ENCODE measurements around the gene SIGLEC11. TPM values are rescaled to one million over a fixed set of nuclear protein-coding genes. Genes with fewer than 3 reads are reported as not detected.

Gene SIGLEC11
- total and polyA plus RNA-seq, 4 donors, result 0.82 to 3.1 (median 1.6) TPM

DNA sequence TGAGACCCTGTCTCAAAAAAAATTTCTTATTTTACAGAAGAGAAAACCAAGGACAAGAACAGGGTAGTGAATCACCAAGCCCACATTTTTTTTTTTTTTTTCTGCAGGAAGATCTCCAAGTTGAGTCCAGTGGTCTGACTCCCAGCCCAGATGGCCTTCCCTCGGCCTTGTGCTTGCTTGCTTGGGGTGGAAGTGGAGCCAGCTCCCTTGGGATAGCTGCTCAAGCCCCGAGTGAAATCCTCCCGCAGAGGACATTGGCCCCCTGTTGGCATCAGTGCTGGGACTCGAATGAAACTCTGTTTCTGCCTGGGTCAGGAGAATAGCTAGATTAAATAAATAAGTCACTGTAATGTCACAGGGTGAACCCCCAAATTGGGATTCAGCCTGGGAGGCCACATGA, 22.3 kb downstream of the SIGLEC11 start:
- Histone ChIP-seq H3K4me1 (ENCODE audit: control insufficient read depth in 1 of 2, insufficient read depth in 2 of 2, low read length in 2 of 2) (no peaks in the 10 kb centered on the region), H3K27ac (ENCODE audit: low read depth in 1 of 2, low read length in 2 of 2) (no peak overlapping the region), H3K36me3 (ENCODE audit: control insufficient read depth in 1 of 2, insufficient read depth in 2 of 2, low read length in 1 of 2) (no peaks in the 10 kb centered on the region), H3K27me3 (ENCODE audit: control insufficient read depth in 1 of 2, insufficient read depth in 2 of 2, low read length in 1 of 2) (no peaks in the 10 kb centered on the region), H3K4me3 (ENCODE audit: low read length in 2 of 2) (no peak overlapping the region), H3K9me3 (ENCODE audit: control insufficient read depth, low read length) (no peaks in the 10 kb centered on the region)
- intact Hi-C loops (cut with DNase I), result loop anchor here (5.0 to 10.0 kb wide), 2 partner anchors 44 to 196 kb away; no protein-coding TSS in a partner anchor
- DNase-seq, result peak; percentile 16 to 30
- ATAC-seq (ENCODE audit: low FRiP score), result no peak
- WGBS, 2 donors, result 40 to 60% methylated on average over 4 of the region's 4 CpGs

DNA sequence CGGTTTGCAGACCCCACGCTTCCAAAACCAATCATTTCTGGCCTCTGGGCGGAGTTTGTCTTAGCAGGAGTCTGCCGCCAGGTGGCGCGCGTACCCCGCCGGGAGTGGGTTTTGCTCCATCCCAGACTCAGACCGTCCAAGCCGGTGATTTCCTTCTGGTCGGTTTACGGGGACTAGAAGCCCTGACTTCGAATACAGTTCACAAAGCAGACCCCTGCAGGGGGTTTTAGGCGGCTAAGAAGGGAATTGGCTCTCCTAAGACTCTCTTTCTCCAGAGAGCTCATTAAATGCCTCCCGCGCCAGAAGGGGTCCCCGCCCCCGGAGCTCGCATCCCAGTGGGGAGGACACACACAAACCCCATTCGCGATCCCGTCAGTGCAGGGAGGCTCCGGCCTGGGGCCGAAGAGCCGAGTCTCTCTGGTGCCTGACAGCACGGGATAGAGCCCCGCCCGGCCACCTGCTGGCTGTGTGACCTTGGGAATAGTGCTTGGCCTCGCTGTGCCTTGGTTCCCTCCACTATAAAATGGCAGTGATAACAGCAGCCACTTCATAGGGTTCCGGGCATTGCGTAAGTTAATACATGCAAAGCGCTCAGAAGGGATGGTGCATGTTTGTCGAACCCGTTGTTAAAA, 23.1 kb downstream of the SIGLEC11 start:
- ATAC-seq (ENCODE audit: low FRiP score) (peak; percentile 90), DNase-seq (peak; percentile 82 to 95)
- Histone ChIP-seq H3K36me3 (ENCODE audit: control insufficient read depth in 1 of 2, insufficient read depth in 2 of 2, low read length in 1 of 2) (no peaks in the 10 kb centered on the region), H3K9me3 (ENCODE audit: control insufficient read depth, low read length) (no peaks in the 10 kb centered on the region), H3K27ac (ENCODE audit: low read depth in 1 of 2, low read length in 2 of 2) (no peak overlapping the region), H3K27me3 (ENCODE audit: control insufficient read depth in 1 of 2, insufficient read depth in 2 of 2, low read length in 1 of 2) (no peaks in the 10 kb centered on the region), H3K4me3 (ENCODE audit: low read length in 2 of 2) (no peak overlapping the region), H3K4me1 (ENCODE audit: control insufficient read depth in 1 of 2, insufficient read depth in 2 of 2, low read length in 2 of 2) (no peaks in the 10 kb centered on the region)
- intact Hi-C loops (cut with DNase I), result loop anchor here (1.0 to 10.0 kb wide), 3 partner anchors 44 to 197 kb away; no protein-coding TSS in a partner anchor
- WGBS, 2 donors, result 16 to 18% methylated on average over 35 of the region's 35 CpGs

DNA sequence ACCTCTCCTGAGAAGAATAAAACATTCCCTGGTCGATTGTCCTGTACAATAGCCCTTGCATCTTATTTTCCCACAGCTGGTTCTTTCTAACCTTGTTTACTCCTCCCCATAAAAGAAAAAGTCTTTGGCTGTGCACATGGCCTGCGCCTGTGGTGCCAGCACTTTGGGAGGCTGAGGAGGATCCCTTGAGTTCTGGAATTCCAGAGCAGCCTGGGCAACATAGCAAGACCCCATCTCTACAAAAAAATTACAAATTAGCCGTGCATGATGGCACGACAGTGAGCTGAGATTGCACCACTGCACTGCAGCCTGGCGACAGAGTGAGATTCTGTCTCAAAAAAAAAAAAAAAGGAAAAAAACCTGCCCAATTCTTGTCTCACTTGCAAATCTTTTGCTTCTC, 24.4 kb downstream of the SIGLEC11 start:
- Histone ChIP-seq H3K36me3 (ENCODE audit: control insufficient read depth in 1 of 2, insufficient read depth in 2 of 2, low read length in 1 of 2) (no peaks in the 10 kb centered on the region), H3K9me3 (ENCODE audit: control insufficient read depth, low read length) (no peaks in the 10 kb centered on the region), H3K27ac (ENCODE audit: low read depth in 1 of 2, low read length in 2 of 2) (no peak overlapping the region), H3K4me3 (ENCODE audit: low read length in 2 of 2) (no peak overlapping the region), H3K4me1 (ENCODE audit: control insufficient read depth in 1 of 2, insufficient read depth in 2 of 2, low read length in 2 of 2) (no peaks in the 10 kb centered on the region), H3K27me3 (ENCODE audit: control insufficient read depth in 1 of 2, insufficient read depth in 2 of 2, low read length in 1 of 2) (no peaks in the 10 kb centered on the region)
- ATAC-seq (ENCODE audit: low FRiP score) (no peak), DNase-seq (peak; percentile 4 to 14)
- intact Hi-C loops (cut with DNase I), result loop anchor here (5.0 to 10.0 kb wide), 2 partner anchors 46 to 198 kb away; no protein-coding TSS in a partner anchor
- WGBS, 2 donors, result 65 to 67% methylated on average over 5 of the region's 5 CpGs

DNA sequence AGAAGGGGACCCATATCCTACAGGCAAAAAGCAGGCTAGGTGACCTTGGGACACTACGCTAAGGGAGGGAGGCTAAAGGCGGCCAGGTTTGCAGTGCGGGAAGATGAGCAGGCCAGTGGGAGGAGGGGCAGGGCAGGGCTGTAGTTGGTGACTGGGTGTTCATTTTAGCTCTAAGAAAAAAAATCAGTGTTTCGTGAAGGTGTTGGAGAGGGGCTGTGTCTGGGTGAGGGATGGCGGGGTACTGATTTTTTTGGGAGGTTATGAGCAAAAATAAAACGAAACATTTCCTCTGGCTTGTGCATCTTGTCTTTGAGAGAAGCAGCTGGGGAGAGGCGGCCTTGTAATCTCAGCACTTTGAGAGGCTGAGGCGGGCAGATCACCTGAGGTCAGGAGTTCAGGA, 27.3 kb downstream of the SIGLEC11 start:
- Histone ChIP-seq H3K4me1 (ENCODE audit: control insufficient read depth in 1 of 2, insufficient read depth in 2 of 2, low read length in 2 of 2) (no peaks in the 10 kb centered on the region), H3K27me3 (ENCODE audit: control insufficient read depth in 1 of 2, insufficient read depth in 2 of 2, low read length in 1 of 2) (no peaks in the 10 kb centered on the region), H3K27ac (ENCODE audit: low read depth in 1 of 2, low read length in 2 of 2) (no peak overlapping the region), H3K9me3 (ENCODE audit: control insufficient read depth, low read length) (no peaks in the 10 kb centered on the region), H3K4me3 (ENCODE audit: low read length in 2 of 2) (no peak overlapping the region), H3K36me3 (ENCODE audit: control insufficient read depth in 1 of 2, insufficient read depth in 2 of 2, low read length in 1 of 2) (no peaks in the 10 kb centered on the region)
- 82 to 90% methylated on average over 8 of the region's 8 CpGs for WGBS, 2 donors
- no peak for ATAC-seq (ENCODE audit: low FRiP score)
- intact Hi-C loops (cut with DNase I), result loop anchor here in 1 of 2 donors (10.0 kb wide), 1 partner anchor 201 kb away; no protein-coding TSS in a partner anchor
- DNase-seq, result peak; percentile 26 to 38

DNA sequence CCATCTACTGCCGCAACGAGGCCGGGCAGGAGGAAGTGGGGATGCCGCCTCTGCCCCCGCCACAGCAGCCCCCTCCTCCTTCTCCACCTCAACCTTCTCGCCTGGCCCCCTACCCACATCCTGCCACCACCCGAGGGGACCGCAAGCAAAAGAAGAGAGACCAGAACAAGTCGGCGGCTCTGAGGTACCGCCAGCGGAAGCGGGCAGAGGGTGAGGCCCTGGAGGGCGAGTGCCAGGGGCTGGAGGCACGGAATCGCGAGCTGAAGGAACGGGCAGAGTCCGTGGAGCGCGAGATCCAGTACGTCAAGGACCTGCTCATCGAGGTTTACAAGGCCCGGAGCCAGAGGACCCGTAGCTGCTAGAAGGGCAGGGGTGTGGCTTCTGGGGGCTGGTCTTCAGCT, 28.2 kb downstream of the SIGLEC11 start:
- ATAC-seq (ENCODE audit: low FRiP score), result no peak
- peak; percentile 55 to 72 for DNase-seq
- WGBS, 2 donors, result 96% methylated on average over 21 to 25 of the region's 25 CpGs
- Histone ChIP-seq H3K27ac (ENCODE audit: low read depth in 1 of 2, low read length in 2 of 2) (no peak overlapping the region), H3K27me3 (ENCODE audit: control insufficient read depth in 1 of 2, insufficient read depth in 2 of 2, low read length in 1 of 2) (no peaks in the 10 kb centered on the region), H3K36me3 (ENCODE audit: control insufficient read depth in 1 of 2, insufficient read depth in 2 of 2, low read length in 1 of 2) (no peaks in the 10 kb centered on the region), H3K4me1 (ENCODE audit: control insufficient read depth in 1 of 2, insufficient read depth in 2 of 2, low read length in 2 of 2) (no peaks in the 10 kb centered on the region), H3K9me3 (ENCODE audit: control insufficient read depth, low read length) (no peaks in the 10 kb centered on the region), H3K4me3 (ENCODE audit: low read length in 2 of 2) (no peak overlapping the region)
- intact Hi-C loops (cut with DNase I), result loop anchor here in 1 of 2 donors (10.0 kb wide), 1 partner anchor 202 kb away; no protein-coding TSS in a partner anchor

DNA sequence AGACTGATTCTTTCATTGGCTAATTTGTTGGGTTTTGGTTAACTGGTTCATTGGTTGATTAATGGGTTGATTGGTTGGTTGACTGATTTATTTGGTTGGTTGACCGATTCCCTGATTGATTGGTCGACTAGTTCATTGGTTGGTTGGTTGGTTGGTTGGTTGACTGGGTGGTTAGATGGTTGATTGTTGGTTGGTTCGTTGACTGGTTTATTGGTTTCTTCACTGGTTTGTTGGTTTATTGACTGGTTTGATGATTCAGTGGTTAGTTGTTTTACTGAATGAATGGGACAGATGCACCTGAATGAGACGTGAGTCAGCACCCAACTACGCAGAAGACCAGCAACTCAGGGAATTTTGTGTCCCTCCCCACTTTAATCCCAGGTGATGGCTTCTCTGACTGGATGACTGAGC, 28.9 kb downstream of the SIGLEC11 start:
- WGBS, 2 donors, result 94 to 95% methylated on average over 5 of the region's 5 CpGs
- Histone ChIP-seq H3K9me3 (ENCODE audit: control insufficient read depth, low read length) (no peaks in the 10 kb centered on the region), H3K27me3 (ENCODE audit: control insufficient read depth in 1 of 2, insufficient read depth in 2 of 2, low read length in 1 of 2) (no peaks in the 10 kb centered on the region), H3K27ac (ENCODE audit: low read depth in 1 of 2, low read length in 2 of 2) (no peak overlapping the region), H3K4me1 (ENCODE audit: control insufficient read depth in 1 of 2, insufficient read depth in 2 of 2, low read length in 2 of 2) (no peaks in the 10 kb centered on the region), H3K4me3 (ENCODE audit: low read length in 2 of 2) (no peak overlapping the region), H3K36me3 (ENCODE audit: control insufficient read depth in 1 of 2, insufficient read depth in 2 of 2, low read length in 1 of 2) (no peaks in the 10 kb centered on the region)
- no peak for DNase-seq
- ATAC-seq (ENCODE audit: low FRiP score), result no peak
- intact Hi-C loops (cut with DNase I), result loop anchor here in 1 of 2 donors (10.0 kb wide), 1 partner anchor 203 kb away; no protein-coding TSS in a partner anchor

DNA sequence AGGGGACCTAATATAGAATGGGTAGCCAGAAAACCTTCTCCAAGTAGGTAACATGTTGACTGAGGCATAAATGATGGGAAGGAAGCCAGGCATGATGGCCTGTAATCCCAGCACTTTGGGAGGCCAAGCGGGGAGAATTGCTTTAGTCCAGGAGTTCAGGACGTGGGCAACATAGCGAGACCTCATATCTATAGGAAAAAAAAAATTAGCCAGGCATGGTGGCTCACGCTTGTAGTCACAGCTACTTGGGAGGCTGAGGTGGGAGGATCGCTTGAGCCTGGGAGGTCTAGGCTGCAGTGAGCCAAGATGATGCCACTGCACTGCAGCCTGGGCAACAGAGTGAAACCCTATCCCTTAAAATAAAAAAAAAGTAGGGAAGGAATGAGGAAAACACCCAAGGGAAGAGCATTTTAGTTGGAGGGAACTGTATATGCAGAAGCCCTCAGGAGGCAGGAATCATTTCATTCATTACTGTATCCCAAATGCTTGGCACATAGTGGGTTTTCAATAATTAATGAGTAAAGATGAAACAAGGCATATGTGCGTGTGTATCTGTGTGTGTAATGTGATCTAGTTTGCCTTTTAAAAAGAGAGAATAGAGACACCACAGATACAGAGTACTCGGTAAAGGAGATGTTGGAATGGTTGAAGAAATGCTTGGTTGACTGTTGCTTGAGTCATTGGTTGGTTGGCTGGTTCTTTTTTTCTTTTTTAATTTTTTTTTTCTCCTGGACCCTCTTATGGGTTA, 29.5 kb downstream of the SIGLEC11 start:
- H3K9me3 ChIP-seq (ENCODE audit: control insufficient read depth, low read length), result no peaks in the 10 kb centered on the region
- no peaks in the 10 kb centered on the region for H3K4me1 ChIP-seq (ENCODE audit: control insufficient read depth in 1 of 2, insufficient read depth in 2 of 2, low read length in 2 of 2)
- no peaks in the 10 kb centered on the region for H3K36me3 ChIP-seq (ENCODE audit: control insufficient read depth in 1 of 2, insufficient read depth in 2 of 2, low read length in 1 of 2)
- H3K4me3 ChIP-seq (ENCODE audit: low read length in 2 of 2), result no peak overlapping the region
- H3K27ac ChIP-seq (ENCODE audit: low read depth in 1 of 2, low read length in 2 of 2), result no peak overlapping the region
- no peak for ATAC-seq (ENCODE audit: low FRiP score)
- H3K27me3 ChIP-seq (ENCODE audit: control insufficient read depth in 1 of 2, insufficient read depth in 2 of 2, low read length in 1 of 2), result no peaks in the 10 kb centered on the region
- 91 to 93% methylated on average over 7 of the region's 7 CpGs for WGBS, 2 donors
- peak; percentile 9 to 11 for DNase-seq
- intact Hi-C loops (cut with DNase I), result loop anchor here in 1 of 2 donors (10.0 kb wide), 1 partner anchor 203 kb away; no protein-coding TSS in a partner anchor

DNA sequence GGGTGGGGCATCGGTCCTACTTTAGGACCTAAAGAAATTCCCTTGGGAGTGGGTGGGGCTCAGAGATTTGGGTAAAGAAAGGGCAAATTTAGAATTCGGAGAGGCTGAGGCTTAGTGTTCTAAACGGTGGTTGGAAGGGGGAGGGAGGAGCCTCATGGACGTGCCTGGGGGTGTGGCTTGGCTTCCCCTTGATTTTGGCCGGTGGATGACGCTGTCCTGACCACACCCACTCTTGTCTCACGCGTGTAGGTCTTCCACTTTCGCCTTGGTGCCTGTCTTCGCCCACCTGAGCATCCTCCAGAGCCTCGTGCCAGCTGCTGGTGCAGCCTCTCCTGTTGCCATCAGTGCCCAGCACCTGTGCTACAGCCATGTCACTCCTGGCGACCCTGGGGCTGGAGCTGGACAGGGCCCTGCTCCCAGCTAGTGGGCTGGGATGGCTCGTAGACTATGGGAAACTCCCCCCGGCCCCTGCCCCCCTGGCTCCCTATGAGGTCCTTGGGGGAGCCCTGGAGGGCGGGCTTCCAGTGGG, 30.4 kb downstream of the SIGLEC11 start:
- WGBS, 2 donors, result 52 to 57% methylated on average over 15 of the region's 15 CpGs
- Histone ChIP-seq H3K36me3 (ENCODE audit: control insufficient read depth in 1 of 2, insufficient read depth in 2 of 2, low read length in 1 of 2) (no peaks in the 10 kb centered on the region), H3K4me1 (ENCODE audit: control insufficient read depth in 1 of 2, insufficient read depth in 2 of 2, low read length in 2 of 2) (no peaks in the 10 kb centered on the region), H3K4me3 (ENCODE audit: low read length in 2 of 2) (no peak overlapping the region), H3K27me3 (ENCODE audit: control insufficient read depth in 1 of 2, insufficient read depth in 2 of 2, low read length in 1 of 2) (no peaks in the 10 kb centered on the region), H3K27ac (ENCODE audit: low read depth in 1 of 2, low read length in 2 of 2) (no peak overlapping the region), H3K9me3 (ENCODE audit: control insufficient read depth, low read length) (no peaks in the 10 kb centered on the region)
- ATAC-seq (ENCODE audit: low FRiP score), result no peak
- intact Hi-C loops (cut with DNase I), result loop anchor here in 1 of 2 donors (10.0 kb wide), 1 partner anchor 204 kb away; no protein-coding TSS in a partner anchor
- peak; percentile 57 to 80 for DNase-seq

Measured in aorta (tissue), 5 donors.